HS-5 (cell line): ENCODE measurements around the gene CHDH.

Source experiments
- DNase-seq: peaks from one replicate; pipeline ENCODE4 v3.0.0-alpha.2; 2012; ENCODE audit warnings: low read depth

CHDH gene

DNA sequence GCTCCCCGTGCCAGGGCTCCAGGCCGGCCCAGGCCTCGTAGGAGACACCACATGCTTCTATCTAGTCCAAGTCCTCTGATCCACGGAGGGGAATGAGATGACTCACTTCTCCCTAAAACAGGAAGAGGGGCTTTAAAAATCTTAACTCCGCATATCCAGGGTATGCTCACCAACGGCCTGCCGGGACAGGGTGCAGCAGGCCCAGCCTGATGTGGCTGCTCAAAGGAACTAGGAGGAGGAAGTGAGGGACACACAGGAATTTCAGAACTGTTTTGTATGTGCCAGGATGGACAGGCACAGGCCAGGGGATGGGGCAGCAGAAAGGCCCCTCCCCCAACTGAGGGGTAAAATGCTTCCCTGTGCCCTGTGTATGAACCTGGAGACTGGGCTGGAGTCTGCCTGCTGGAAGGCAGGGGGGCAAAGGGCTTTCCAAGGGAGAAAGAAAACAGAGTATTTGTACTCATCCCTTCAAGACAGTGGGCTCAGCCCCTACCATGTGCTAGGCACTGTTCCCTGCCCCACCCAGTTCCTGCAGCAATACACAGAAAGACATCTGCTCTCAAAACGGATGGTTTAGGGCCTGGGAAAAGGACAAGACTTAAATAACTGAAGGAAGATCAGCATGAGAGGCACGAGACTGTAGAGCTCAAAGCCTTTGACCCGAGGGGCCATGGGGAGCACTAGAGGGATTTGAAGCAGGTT, 22.1 kb downstream of the CHDH start:
- no peak for DNase-seq

GRCh38 chr3:53823026-53823955, 22.9 kb downstream of the CHDH start:
- no peak for DNase-seq

- no peak for DNase-seq
Observed at GRCh38 chr3:53822331-53822741, 23.9 kb downstream of the CHDH start.

GRCh38 chr3:53821631-53822121, 24.5 kb downstream of the CHDH start:
- DNase-seq: no peak

- no peak for DNase-seq
Observed at GRCh38 chr3:53820756-53821580, 25.3 kb downstream of the CHDH start.

DNA sequence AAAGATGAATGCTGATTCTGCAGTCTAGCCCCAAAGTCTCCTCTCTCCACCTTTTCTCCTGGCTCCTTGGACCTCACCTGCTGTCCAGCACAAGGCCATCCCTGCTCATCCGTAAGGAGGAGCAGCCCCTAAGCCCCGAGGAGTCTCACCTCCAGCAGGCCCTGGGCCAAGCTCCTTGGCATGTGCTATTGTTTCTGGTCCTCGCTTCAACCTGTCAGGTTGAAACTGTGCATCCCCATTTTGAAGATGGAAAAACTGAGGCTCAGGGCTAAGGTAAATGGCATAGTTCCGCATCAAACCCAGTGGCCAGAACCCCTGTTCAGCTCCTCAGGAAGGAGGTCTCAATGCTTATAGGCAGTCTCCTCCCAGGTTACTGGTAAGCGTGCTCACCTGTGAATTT, 26.1 kb downstream of the CHDH start:
- no peak for DNase-seq

- DNase-seq: no peak
Observed at GRCh38 chr3:53819163-53819868, 26.9 kb downstream of the CHDH start.

DNA sequence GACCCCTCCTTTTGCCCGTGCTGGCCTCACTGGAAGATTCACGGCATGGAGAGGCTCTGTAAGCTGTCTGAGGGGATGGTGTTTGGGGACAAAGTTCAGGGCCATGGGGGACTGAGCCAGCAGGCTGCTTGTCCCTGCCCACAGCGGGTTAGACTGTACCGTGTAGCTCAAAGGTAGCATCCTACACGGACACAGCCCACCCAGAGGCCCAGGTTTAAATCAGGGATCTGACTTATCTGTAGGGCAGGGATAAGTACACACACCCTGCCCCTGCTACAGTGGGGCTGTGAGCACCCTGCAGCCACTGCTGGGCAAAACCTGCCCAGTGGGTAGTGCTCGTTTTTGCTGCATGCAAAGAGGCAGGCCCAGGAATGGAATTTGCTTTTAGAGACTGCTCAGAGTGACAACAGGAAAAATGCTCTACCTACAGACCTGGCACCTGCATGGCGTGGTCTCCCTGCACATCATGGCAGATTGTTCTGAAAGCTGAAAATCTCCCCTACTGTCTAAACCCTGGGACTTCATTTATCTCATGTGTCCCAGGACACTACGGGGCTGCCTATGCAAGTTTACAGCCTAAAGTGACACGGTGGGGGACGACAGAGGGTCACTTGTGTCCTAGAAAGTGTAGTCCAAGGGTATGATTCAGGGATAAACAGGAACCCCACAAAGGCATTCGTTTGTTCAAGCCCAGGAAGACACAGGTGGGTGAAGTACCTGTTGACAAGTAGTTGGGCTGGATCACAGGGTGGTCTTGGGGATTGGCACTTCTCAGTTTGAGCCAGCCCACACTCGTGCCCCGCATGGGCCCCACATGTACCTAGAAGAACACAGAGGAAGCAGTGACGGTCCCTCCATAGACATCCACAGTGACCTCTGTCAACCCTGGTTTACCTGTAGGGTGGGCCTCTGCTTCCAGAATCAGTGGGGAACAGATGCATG, 27.7 kb downstream of the CHDH start:
- no peak for DNase-seq

GRCh38 chr3:53817809-53818208, 28.4 kb downstream of the CHDH start:
- no peak for DNase-seq

GRCh38 chr3:53817211-53817610, 29.0 kb downstream of the CHDH start:
- DNase-seq: no peak

GRCh38 chr3:53816425-53816824, 29.8 kb downstream of the CHDH start:
- DNase-seq: no peak

- no peak for DNase-seq
Observed at GRCh38 chr3:53815651-53816050, 30.6 kb downstream of the CHDH start.

GRCh38 chr3:53815067-53815466, 31.2 kb downstream of the CHDH start:
- DNase-seq: no peak

DNA sequence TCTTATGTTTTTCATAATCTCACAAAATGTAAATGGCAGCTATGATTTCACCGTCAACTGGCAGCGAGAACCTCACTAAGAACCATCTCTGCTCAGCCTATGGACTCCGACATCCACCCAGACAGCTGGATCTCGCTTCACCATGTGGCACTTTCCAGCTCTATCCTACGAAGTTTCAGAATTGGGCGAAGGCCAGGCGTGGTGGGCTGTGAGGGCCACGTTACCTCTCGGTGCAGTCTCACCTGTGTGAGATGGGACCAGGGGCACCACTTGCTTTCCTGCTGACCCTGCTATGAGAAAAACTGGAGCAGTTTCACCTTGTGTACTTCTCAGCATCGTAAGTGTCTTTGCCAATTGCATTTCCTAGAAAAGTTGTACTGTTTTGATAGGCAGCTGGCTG, 32.3 kb downstream of the CHDH start:
- DNase-seq: no peak

- no peak for DNase-seq
Observed at GRCh38 chr3:53813229-53813628, 33.0 kb downstream of the CHDH start.

- DNase-seq: no peak
Observed at GRCh38 chr3:53812434-53812833, 33.8 kb downstream of the CHDH start.

GRCh38 chr3:53811143-53811927, 34.9 kb downstream of the CHDH start:
- no peak for DNase-seq

DNA sequence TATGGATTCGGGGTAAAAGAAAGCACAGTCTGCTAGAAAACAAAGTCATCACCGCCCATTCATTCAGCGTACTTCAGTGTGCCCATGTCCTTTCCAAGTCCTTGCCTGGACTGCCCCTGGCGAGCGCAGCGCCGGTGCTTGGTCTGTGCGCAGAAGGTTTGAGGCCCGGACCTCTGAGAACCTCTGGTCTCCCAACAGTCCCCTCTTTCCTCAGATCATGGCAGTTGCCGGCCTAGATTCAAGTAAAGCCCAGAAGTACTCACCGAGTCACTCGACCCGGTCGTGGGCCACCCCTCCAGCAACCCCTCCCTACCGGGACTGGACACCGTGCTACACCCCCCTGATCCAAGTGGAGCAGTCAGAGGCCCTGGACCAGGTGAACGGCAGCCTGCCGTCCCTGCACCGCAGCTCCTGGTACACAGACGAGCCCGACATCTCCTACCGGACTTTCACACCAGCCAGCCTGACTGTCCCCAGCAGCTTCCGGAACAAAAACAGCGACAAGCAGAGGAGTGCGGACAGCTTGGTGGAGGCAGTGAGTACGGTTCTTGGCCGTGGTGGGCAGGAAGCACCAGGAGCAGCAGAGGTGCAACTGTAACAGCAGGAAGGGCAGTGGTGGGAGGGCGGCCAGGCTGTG, 36.3 kb downstream of the CHDH start:
- no peak for DNase-seq

DNA sequence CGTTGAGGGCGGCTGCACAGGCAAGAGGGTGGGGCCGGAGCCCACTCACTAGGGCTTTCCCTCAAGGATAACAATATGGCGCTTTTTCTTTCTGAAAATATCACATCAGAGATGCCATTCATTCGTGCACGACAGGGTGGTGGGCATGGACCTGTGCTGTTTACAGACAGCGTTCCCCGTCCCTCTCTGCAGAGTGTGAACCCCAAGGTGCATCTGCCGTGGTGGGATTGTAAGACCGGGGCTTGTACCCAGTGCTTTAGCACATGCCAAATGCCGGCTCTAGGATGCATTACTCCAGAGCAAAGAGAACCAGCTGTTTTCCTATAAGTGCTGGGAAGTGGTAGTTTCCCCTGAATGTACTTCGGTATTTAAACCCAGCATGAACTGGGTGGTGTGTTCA, 37.0 kb downstream of the CHDH start:
- no peak for DNase-seq
